Measurements from ENCODE around the gene HOXC9. TPM values are rescaled to one million over a fixed set of nuclear protein-coding genes. Genes with fewer than 3 reads are reported as not detected.

HOXC9 gene
- total RNA-seq, 1 donor from 2014 or later, result 1.2 TPM

- no peak for DNase-seq (ENCODE audit: low spot score in 2 of 2)
- Histone ChIP-seq H3K4me3 (no peak overlapping the region), H3K9me3 (no peaks in the 10 kb centered on the region), H3K36me3 (no peaks in the 10 kb centered on the region), H3K4me1 (no peaks in the 10 kb centered on the region), H3K27me3 (no peaks in the 10 kb centered on the region), H3K27ac (no peak overlapping the region)
- TF ChIP-seq CTCF (IDR thresholded peaks at IDR 0.05), result no peak
- intact Hi-C loops (cut with DNase I), result no loop called here
These were observed 46.0 kb downstream of the HOXC9 start for GRCh38 chr12:54045868-54046521.

GRCh38 chr12:54046809-54047159 is 46.8 kb downstream of the HOXC9 start:
- H3K36me3 ChIP-seq, result no peaks in the 10 kb centered on the region
- no peak for DNase-seq (ENCODE audit: low spot score in 2 of 2)
- no peak for TF ChIP-seq CTCF (IDR thresholded peaks at IDR 0.05)
- no peaks in the 10 kb centered on the region for H3K4me1 ChIP-seq
- H3K27me3 ChIP-seq, result no peaks in the 10 kb centered on the region
- H3K27ac ChIP-seq, result no peak overlapping the region
- H3K9me3 ChIP-seq, result no peaks in the 10 kb centered on the region
- H3K4me3 ChIP-seq, result no peak overlapping the region
- intact Hi-C loops (cut with DNase I), result no loop called here

GRCh38 chr12:54047160-54047963 is 47.4 kb downstream of the HOXC9 start:
- TF ChIP-seq CTCF (IDR thresholded peaks at IDR 0.05), result no peak
- no peaks in the 10 kb centered on the region for H3K36me3 ChIP-seq
- no peaks in the 10 kb centered on the region for H3K27me3 ChIP-seq
- intact Hi-C loops (cut with DNase I), result no loop called here
- H3K4me3 ChIP-seq, result no peak overlapping the region
- DNase-seq (ENCODE audit: low spot score in 2 of 2), result no peak
- no peak overlapping the region for H3K27ac ChIP-seq
- H3K9me3 ChIP-seq, result no peaks in the 10 kb centered on the region
- H3K4me1 ChIP-seq, result no peaks in the 10 kb centered on the region

GRCh38 chr12:54047964-54048303 is 48.0 kb downstream of the HOXC9 start:
- no peak overlapping the region for H3K4me3 ChIP-seq
- H3K4me1 ChIP-seq, result peaks cover 0 to 3% of the 10 kb centered on the region in 2 donors
- H3K36me3 ChIP-seq, result no peaks in the 10 kb centered on the region
- no peak for TF ChIP-seq CTCF (IDR thresholded peaks at IDR 0.05)
- DNase-seq (ENCODE audit: low spot score in 2 of 2), result no peak
- no peaks in the 10 kb centered on the region for H3K9me3 ChIP-seq
- H3K27me3 ChIP-seq, result no peaks in the 10 kb centered on the region
- no peak overlapping the region for H3K27ac ChIP-seq
- intact Hi-C loops (cut with DNase I), result no loop called here

GRCh38 chr12:54048406-54049093 is 48.6 kb downstream of the HOXC9 start:
- Histone ChIP-seq H3K4me3 (no peak overlapping the region), H3K36me3 (no peaks in the 10 kb centered on the region), H3K4me1 (peaks cover 0 to 6% of the 10 kb centered on the region in 2 donors), H3K9me3 (no peaks in the 10 kb centered on the region), H3K27me3 (no peaks in the 10 kb centered on the region), H3K27ac (no peak overlapping the region)
- no peak for TF ChIP-seq CTCF (IDR thresholded peaks at IDR 0.05)
- no peak for DNase-seq (ENCODE audit: low spot score in 2 of 2)
- intact Hi-C loops (cut with DNase I), result no loop called here
